Testis (tissue), 2 donors: Measurements from ENCODE around the gene AP1G1.

ENCODE experiments used
- POLR2A ChIP-seq: fragments of 450-650 bp; IDR thresholded peaks from one replicate; pipeline ENCODE4 v1.6.1; 2017; ENCODE audit warnings: antibody characterized with exemption, mild to moderate bottlenecking, moderate library complexity
- TF ChIP-seq, protein P1 (sequence below), 3 experiments: fragments of 450-650 bp in 2 of 3; fragments of 200-600 bp in 1 of 3; sonication (generic) in 1 of 3; IDR thresholded peaks; one replicate each; pipeline ENCODE4 v1.5.1; 2016 to 2019; ENCODE audit warnings: antibody characterized with exemption in 3 of 3, mild to moderate bottlenecking in 2 of 3, moderate library complexity in 1 of 3

DNA sequence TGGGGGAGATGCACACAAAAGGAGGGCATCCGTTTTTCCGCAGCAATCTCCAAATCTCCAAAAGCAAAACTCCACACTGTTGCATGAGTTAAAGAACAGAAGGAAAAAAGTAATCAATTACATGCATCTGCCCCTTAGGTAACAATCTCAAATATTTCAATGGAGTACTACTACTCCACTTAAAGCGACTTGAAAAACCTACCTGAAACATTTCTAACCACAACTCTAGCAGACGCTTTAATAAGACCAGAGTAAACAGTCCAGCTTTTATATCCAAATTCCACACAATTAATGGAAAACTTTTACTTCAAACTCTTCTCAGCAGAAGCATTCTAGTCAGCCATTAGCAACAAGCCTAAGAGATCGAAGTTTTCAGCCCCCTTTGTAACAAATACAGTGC, 29.9 kb downstream of the AP1G1 start:
- TF ChIP-seq, protein P1, sequence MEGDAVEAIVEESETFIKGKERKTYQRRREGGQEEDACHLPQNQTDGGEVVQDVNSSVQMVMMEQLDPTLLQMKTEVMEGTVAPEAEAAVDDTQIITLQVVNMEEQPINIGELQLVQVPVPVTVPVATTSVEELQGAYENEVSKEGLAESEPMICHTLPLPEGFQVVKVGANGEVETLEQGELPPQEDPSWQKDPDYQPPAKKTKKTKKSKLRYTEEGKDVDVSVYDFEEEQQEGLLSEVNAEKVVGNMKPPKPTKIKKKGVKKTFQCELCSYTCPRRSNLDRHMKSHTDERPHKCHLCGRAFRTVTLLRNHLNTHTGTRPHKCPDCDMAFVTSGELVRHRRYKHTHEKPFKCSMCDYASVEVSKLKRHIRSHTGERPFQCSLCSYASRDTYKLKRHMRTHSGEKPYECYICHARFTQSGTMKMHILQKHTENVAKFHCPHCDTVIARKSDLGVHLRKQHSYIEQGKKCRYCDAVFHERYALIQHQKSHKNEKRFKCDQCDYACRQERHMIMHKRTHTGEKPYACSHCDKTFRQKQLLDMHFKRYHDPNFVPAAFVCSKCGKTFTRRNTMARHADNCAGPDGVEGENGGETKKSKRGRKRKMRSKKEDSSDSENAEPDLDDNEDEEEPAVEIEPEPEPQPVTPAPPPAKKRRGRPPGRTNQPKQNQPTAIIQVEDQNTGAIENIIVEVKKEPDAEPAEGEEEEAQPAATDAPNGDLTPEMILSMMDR (IDR thresholded peaks at IDR 0.05) = no peak
- TF ChIP-seq POLR2A = no peak
